ENCODE results near the gene OPN4.

OPN4 gene

GRCh38 chr10:86715156-86715795 is 60.9 kb downstream of the OPN4 start:
- Histone ChIP-seq H3K36me3 (ENCODE audit: insufficient read depth, low read length) (no peaks in the 10 kb centered on the region), H3K4me1 (ENCODE audit: insufficient read depth, low read length) (peaks cover 11% of the 10 kb centered on the region), H3K9me3 (ENCODE audit: control insufficient read depth, insufficient read depth, low read length) (no peaks in the 10 kb centered on the region), H3K9ac (ENCODE audit: low read depth, low read length) (no peak overlapping the region)

DNA sequence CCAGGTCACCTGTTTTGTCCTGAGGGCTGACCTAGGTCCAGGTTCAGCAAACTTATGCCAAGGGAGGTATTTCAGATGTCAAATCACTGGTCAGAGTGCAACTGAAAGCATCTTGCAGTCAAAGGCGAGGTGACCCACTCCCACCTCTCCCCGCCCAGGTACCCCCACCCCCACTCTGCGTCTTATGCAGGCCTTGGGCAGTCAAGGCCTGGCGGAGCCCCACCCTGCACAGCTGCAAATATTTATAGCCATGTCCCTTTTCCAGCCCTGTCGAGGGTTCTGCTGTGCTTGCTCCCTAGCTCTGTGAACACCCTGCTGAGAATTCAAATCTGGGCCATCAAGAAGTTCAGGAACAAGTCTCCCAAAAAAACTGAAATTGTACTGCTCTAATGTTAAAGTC is 61.5 kb downstream of the OPN4 start:
- Histone ChIP-seq H3K9me3 (ENCODE audit: control insufficient read depth, insufficient read depth, low read length) (no peaks in the 10 kb centered on the region), H3K4me1 (ENCODE audit: insufficient read depth, low read length) (peaks cover 8% of the 10 kb centered on the region), H3K9ac (ENCODE audit: low read depth, low read length) (no peak overlapping the region), H3K36me3 (ENCODE audit: insufficient read depth, low read length) (no peaks in the 10 kb centered on the region)
